Peyer's patch (tissue), 4 donors: ENCODE data around the gene SRSF4.

Experiments used
- POLR2A ChIP-seq, 2 donors: fragments of 450-650 bp; IDR thresholded peaks; one replicate each; pipeline ENCODE4 v1.5.1; 2017; ENCODE audit warnings: antibody characterized with exemption in 2 of 2, mild to moderate bottlenecking in 2 of 2, moderate library complexity in 2 of 2
- TF ChIP-seq, protein P1 (sequence below), 6 experiments: fragments of 450-650 bp in 4 of 6; fragments of 200-600 bp in 2 of 6; sonication (generic) in 1 of 6; IDR thresholded peaks; one replicate each; pipeline ENCODE4 v1.5.1; 2017 to 2019; ENCODE audit warnings: antibody characterized with exemption in 6 of 6, mild to moderate bottlenecking in 3 of 6, moderate library complexity in 1 of 6

DNA sequence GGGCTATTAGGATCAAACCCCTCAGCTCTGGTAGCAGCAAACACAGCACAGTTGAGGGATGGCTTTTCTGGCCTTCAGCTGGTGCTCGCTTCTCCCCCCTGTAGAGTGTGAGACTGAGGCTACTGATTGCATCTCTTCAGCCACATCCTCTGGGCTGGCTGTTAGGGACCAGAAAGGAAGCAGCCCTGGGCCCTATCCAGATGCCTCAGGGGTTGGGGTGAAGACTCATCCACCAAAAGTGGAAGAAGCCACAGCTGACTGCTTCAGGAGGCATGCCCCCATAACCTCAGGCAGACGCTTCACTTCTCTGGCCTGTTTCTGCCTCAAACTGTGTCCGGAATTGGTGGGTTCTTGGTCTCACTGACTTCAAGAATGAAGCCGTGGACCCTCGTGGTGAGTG, 51.8 kb downstream of the SRSF4 start:
- TF ChIP-seq, protein P1, sequence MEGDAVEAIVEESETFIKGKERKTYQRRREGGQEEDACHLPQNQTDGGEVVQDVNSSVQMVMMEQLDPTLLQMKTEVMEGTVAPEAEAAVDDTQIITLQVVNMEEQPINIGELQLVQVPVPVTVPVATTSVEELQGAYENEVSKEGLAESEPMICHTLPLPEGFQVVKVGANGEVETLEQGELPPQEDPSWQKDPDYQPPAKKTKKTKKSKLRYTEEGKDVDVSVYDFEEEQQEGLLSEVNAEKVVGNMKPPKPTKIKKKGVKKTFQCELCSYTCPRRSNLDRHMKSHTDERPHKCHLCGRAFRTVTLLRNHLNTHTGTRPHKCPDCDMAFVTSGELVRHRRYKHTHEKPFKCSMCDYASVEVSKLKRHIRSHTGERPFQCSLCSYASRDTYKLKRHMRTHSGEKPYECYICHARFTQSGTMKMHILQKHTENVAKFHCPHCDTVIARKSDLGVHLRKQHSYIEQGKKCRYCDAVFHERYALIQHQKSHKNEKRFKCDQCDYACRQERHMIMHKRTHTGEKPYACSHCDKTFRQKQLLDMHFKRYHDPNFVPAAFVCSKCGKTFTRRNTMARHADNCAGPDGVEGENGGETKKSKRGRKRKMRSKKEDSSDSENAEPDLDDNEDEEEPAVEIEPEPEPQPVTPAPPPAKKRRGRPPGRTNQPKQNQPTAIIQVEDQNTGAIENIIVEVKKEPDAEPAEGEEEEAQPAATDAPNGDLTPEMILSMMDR (IDR thresholded peaks at IDR 0.05) = no peak
- no peak for TF ChIP-seq POLR2A (IDR thresholded peaks at IDR 0.05)
